HepG2 (cell line): ENCODE data around the gene TBCD. TPM values are rescaled to one million over a fixed set of nuclear protein-coding genes. Genes with fewer than 3 reads are reported as not detected.

ENCODE experiments used
- ETV5 ChIP-seq: IDR thresholded peaks from 2 replicates; pipeline ENCODE4 v1.6.1; 2018; ENCODE audit warnings: missing biosample characterization, missing genetic modification reagents, inconsistent platforms, borderline replicate concordance
- EZH2 ChIP-seq: conservative IDR thresholded peaks from 2 replicates; pipeline ENCODE4 v1.6.1; 2012; ENCODE audit warnings: mild to moderate bottlenecking, low read depth, low read length, moderate library complexity
- GMEB1 ChIP-seq: sonication (generic); formaldehyde crosslinking; IDR thresholded peaks from 2 replicates; pipeline ENCODE4 v1.5.1; 2020; ENCODE audit warnings: missing genetic modification reagents, mild to moderate bottlenecking, borderline replicate concordance
- IRF2 ChIP-seq: IDR thresholded peaks from 2 replicates; pipeline ENCODE4 v1.6.1; 2018; ENCODE audit warnings: missing genetic modification reagents, missing compliant biosample characterization
- MIER3 ChIP-seq: IDR thresholded peaks from 2 replicates; pipeline ENCODE4 v1.6.1; 2016; ENCODE audit warnings: missing compliant biosample characterization, borderline replicate concordance
- NFYB ChIP-seq: sonication (generic); formaldehyde crosslinking; IDR thresholded peaks from 2 replicates; pipeline ENCODE4 v1.4.0; 2020; ENCODE audit warnings: missing genetic modification reagents
- POLR2A ChIP-seq, 2 experiments: IDR thresholded peaks; 2 replicates each; pipeline ENCODE4 v1.6.1; 2011; ENCODE audit warnings: low read depth in 2 of 2, low read length in 2 of 2, mild to moderate bottlenecking in 1 of 2, moderate library complexity in 1 of 2; ENCODE audit not compliant: insufficient read depth in 1 of 2
- SRSF4 ChIP-seq: fragments of 200-400 bp; formaldehyde crosslinking; IDR thresholded peaks from one replicate; pipeline ENCODE4 v1.6.1; 2018; ENCODE audit warnings: mild to moderate bottlenecking, low read depth, low read length, moderate library complexity; ENCODE audit not compliant: poor library complexity, severe bottlenecking
- TBX2 ChIP-seq: sonication (generic); formaldehyde crosslinking; IDR thresholded peaks from 2 replicates; pipeline ENCODE4 v1.5.0; 2020; ENCODE audit warnings: missing genetic modification reagents, mild to moderate bottlenecking, borderline replicate concordance
- ZBTB1 ChIP-seq: sonication (generic); formaldehyde crosslinking; IDR thresholded peaks from 2 replicates; pipeline ENCODE4 v1.4.0; 2020; ENCODE audit warnings: missing genetic modification reagents, borderline replicate concordance
- ZFP36 ChIP-seq: fragments of 150-350 bp; IDR thresholded peaks from 2 replicates; pipeline ENCODE4 v1.6.1; 2018; ENCODE audit warnings: borderline replicate concordance, low read length, low read depth; ENCODE audit not compliant: partially characterized antibody
- ZFP90 ChIP-seq: sonication (generic); formaldehyde crosslinking; IDR thresholded peaks from 2 replicates; pipeline ENCODE4 v1.8.0; 2022; ENCODE audit warnings: missing genetic modification reagents, mild to moderate bottlenecking, inconsistent platforms, borderline replicate concordance
- ZMAT5 ChIP-seq: sonication (generic); formaldehyde crosslinking; IDR thresholded peaks from 2 replicates; pipeline ENCODE4 v1.5.0; 2020; ENCODE audit warnings: mild to moderate bottlenecking, low read depth, missing genetic modification reagents, borderline replicate concordance
- ZNF12 ChIP-seq: sonication (generic); formaldehyde crosslinking; IDR thresholded peaks from 2 replicates; pipeline ENCODE4 v1.5.0; 2020; ENCODE audit warnings: missing genetic modification reagents
- ZNF20 ChIP-seq: sonication (generic); formaldehyde crosslinking; IDR thresholded peaks from 2 replicates; pipeline ENCODE4 v1.4.0; 2020; ENCODE audit warnings: mild to moderate bottlenecking, moderate library complexity, missing genetic modification reagents
- ZNF34 ChIP-seq: sonication (generic); formaldehyde crosslinking; IDR thresholded peaks from 2 replicates; pipeline ENCODE4 v1.4.0; 2020; ENCODE audit warnings: mild to moderate bottlenecking, missing genetic modification reagents, borderline replicate concordance
- ZNF446 ChIP-seq: sonication (generic); formaldehyde crosslinking; IDR thresholded peaks from 2 replicates; pipeline ENCODE4 v1.5.0; 2020; ENCODE audit warnings: mild to moderate bottlenecking, missing genetic modification reagents
- ZNF605 ChIP-seq: sonication (generic); formaldehyde crosslinking; IDR thresholded peaks from 2 replicates; pipeline ENCODE4 v1.8.0; 2022; ENCODE audit warnings: mild to moderate bottlenecking, missing genetic modification reagents
- ZNF674 ChIP-seq: sonication (generic); formaldehyde crosslinking; IDR thresholded peaks from 2 replicates; pipeline ENCODE4 v1.5.0; 2020; ENCODE audit warnings: low read depth, mild to moderate bottlenecking, missing genetic modification reagents
- ZNF761 ChIP-seq: sonication (generic); formaldehyde crosslinking; conservative IDR thresholded peaks from 2 replicates; pipeline ENCODE4 v1.4.0; 2020; ENCODE audit warnings: mild to moderate bottlenecking, missing genetic modification reagents
- polyA plus RNA-seq, 8 experiments: library from polyadenylated mRNA; depleted of rRNA in 3 of 8; stranded (reverse) in 7 of 8; unstranded in 1 of 8; fragments of >200 nt; fragmentation: Illumina TruSeq in 4 of 8; extraction: Trizol in 4 of 8; gene quantifications; 2 replicates each; pipeline versions ENCODE4 v1.2.1 to v1.2.3, GENCODE V29; 2011 to 2016; ENCODE audit warnings: low read depth in 4 of 8, missing spikeins in 1 of 8, mixed read lengths in 1 of 8; ENCODE audit not compliant: insufficient read depth in 1 of 8
- total RNA-seq, 5 experiments: library from RNA; depleted of rRNA; stranded (reverse); fragments of >200 nt; fragmentation: Illumina TruSeq; extraction: Trizol; gene quantifications; 2 replicates each; pipeline ENCODE4 v1.2.3, GENCODE V29; 2016; ENCODE audit warnings: low read depth in 1 of 5
- TF ChIP-seq, protein P1 (sequence below): sonication (generic); formaldehyde crosslinking; IDR thresholded peaks from 2 replicates; pipeline ENCODE4 v1.8.1; 2023; ENCODE audit warnings: mild to moderate bottlenecking, inconsistent platforms, moderate library complexity, missing genetic modification reagents, borderline replicate concordance
- TF ChIP-seq, protein P2 (sequence below): IDR thresholded peaks from 2 replicates; pipeline ENCODE4 v1.6.1; 2016; ENCODE audit warnings: mild to moderate bottlenecking
- TF ChIP-seq, protein P3 (sequence below): sonication (generic); formaldehyde crosslinking; IDR thresholded peaks from 2 replicates; pipeline ENCODE4 v1.5.0; 2020; ENCODE audit warnings: mild to moderate bottlenecking, missing genetic modification reagents

Gene TBCD
- total and polyA plus RNA-seq, 2 of the 13 experiments (the other 11 are each of a cell fraction or from before 2014, with no cell fraction given): 33.9 to 54.8 TPM

DNA sequence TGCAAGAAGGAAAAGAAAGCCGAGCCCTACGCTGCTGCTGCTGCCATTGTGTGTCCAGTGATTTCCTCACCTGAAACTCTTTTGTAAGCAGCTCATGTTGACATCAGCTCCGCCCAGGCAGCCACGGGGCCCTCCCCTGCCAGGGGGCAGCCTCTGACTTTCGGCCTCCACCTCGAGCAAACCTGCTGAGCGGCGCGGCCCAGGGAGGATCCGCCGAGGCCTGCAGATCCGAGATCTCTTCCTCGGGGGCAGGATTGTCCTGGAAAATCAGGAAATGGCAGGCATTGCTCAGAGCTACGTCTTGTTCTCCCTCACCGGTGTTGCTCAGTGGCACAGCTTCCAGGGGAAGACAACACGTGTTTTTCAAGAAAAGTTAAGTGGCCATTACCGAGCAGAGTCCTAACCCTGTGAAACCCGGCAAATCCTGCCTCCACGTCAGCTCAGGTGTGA lies 123.6 kb downstream of the TBCD start (continued):
- TF ChIP-seq, protein P1, sequence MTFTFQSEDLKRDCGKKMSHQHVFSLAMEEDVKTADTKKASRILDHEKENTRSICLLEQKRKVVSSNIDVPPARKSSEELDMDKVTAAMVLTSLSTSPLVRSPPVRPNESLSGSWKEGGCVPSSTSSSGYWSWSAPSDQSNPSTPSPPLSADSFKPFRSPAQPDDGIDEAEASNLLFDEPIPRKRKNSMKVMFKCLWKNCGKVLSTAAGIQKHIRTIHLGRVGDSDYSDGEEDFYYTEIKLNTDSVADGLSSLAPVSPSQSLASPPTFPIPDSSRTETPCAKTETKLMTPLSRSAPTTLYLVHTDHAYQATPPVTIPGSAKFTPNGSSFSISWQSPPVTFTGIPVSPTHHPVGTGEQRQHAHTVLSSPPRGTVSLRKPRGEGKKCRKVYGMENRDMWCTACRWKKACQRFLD (CRISPR knock-in tag): no peak
- TF ChIP-seq, protein P2, sequence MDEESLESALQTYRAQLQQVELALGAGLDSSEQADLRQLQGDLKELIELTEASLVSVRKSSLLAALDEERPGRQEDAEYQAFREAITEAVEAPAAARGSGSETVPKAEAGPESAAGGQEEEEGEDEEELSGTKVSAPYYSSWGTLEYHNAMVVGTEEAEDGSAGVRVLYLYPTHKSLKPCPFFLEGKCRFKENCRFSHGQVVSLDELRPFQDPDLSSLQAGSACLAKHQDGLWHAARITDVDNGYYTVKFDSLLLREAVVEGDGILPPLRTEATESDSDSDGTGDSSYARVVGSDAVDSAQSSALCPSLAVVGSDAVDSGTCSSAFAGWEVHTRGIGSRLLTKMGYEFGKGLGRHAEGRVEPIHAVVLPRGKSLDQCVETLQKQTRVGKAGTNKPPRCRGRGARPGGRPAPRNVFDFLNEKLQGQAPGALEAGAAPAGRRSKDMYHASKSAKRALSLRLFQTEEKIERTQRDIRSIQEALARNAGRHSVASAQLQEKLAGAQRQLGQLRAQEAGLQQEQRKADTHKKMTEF (CRISPR knock-in tag): no peak
- TF ChIP-seq ZMAT5 (no peak), ZBTB1 (no peak), ETV5 (no peak; the same call in 1 of the 2 replicates), MIER3 (CRISPR knock-in tag) (no peak), POLR2A (IDR thresholded peaks at IDR 0.05; ENCODE audit: insufficient read depth in 1 of 2, low read depth in 2 of 2, low read length in 2 of 2) (peak; percentile 36 to 58; a peak in 3 of 4 replicates), ZNF446 (CRISPR knock-in tag) (0 out of 2 replicates have a peak, but pooled peaks have one; percentile 34), GMEB1 (CRISPR knock-in tag) (no peak), ZNF605 (CRISPR knock-in tag) (no peak; the same call in 1 of the 2 replicates), ZNF34 (CRISPR knock-in tag) (no peak), ZNF12 (CRISPR knock-in tag) (0 out of 2 replicates have a peak, but pooled peaks have one; percentile 33), SRSF4 (no peak), ZNF674 (CRISPR knock-in tag) (no peak), IRF2 (no peak; the same call in 1 of the 2 replicates), ZNF761 (CRISPR knock-in tag) (peak; percentile 69; the same call in 1 of the 2 replicates), ZFP90 (CRISPR knock-in tag) (no peak), ZFP36 (no peak), TBX2 (0 out of 2 replicates have a peak, but pooled peaks have one; percentile 36), EZH2 (no peak), ZNF20 (no peak), NFYB (CRISPR knock-in tag) (no peak)
- TF ChIP-seq, protein P3, sequence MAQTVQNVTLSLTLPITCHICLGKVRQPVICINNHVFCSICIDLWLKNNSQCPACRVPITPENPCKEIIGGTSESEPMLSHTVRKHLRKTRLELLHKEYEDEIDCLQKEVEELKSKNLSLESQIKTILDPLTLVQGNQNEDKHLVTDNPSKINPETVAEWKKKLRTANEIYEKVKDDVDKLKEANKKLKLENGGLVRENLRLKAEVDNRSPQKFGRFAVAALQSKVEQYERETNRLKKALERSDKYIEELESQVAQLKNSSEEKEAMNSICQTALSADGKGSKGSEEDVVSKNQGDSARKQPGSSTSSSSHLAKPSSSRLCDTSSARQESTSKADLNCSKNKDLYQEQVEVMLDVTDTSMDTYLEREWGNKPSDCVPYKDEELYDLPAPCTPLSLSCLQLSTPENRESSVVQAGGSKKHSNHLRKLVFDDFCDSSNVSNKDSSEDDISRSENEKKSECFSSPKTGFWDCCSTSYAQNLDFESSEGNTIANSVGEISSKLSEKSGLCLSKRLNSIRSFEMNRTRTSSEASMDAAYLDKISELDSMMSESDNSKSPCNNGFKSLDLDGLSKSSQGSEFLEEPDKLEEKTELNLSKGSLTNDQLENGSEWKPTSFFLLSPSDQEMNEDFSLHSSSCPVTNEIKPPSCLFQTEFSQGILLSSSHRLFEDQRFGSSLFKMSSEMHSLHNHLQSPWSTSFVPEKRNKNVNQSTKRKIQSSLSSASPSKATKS (CRISPR knock-in tag): no peak
